GM18867 (cell line): ENCODE measurements around the gene RACK1.
"Not testable (repeated sequence)": the region's sequence is repeated elsewhere in the genome, so short reads cannot be mapped to it uniquely, and the experiment has no call there.

Source experiments
- ATAC-seq: cut with Tn5 transposase; IDR thresholded peaks from one replicate; pipeline ENCODE4 v1.9.1; 2021; ENCODE audit warnings: mild to moderate bottlenecking, moderate library complexity; ENCODE audit not compliant: unreplicated experiment

The RACK1 gene

DNA sequence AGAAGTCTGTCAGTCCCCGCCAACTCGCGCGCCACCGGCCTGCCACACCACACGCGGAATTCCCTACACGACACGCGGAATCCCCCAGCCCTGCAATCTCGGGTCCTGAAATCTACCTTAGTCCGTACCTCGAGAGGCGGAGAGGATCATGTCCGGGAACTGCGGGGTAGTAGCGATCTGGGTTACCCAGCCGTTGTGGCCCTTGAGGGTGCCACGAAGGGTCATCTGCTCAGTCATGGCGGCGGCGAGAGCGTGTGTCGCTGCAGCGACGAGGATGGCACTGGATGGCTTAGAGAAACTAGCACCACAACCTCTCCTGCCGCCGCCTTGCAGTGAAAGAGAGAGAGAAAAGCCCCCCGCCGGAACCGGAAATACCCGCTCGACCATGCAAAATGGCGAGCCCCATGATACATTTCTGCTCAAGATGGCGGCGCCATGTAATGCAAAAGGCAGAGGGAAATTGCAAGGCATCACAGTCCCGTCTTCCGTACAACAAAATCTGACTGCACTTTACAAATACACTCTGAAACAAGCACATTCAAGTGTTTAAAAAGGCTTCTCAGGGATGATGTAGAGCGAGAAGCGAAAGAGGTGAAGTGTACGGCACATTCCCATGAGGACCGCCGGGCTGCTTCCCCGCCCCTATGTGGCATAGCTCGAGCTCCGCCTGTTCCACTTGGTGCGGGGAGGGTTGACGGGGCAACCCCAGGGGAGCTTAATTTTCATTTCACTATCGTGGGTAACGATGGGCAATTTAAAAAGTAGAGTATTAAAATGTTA, at the start of gene RACK1:
RACK1 (minus strand) TSS at position 343 of the 780 bp plus-strand sequence; CDS start at position 237, 106 bp downstream.
- ATAC-seq: peak; percentile 51

DNA sequence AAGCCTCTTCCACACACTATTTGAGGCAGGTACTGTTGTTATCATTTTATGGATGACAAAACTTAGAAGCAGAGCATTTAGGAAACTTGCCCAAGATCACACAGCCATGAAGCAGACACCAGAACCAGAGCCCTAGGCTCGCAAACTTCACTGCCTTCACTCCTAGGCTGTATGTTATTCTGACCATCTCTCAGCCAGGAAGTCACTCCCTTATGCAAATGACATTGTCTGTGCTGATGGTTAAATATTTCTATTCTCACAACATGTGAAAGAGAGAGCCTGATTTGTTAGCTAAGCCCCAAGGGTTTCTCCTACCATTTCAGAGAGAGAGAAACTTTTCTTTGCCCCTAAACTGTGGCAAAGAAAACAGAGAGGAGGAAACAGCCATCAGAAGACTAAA, 43.6 kb upstream of the RACK1 start:
- peak; percentile 62 for ATAC-seq

DNA sequence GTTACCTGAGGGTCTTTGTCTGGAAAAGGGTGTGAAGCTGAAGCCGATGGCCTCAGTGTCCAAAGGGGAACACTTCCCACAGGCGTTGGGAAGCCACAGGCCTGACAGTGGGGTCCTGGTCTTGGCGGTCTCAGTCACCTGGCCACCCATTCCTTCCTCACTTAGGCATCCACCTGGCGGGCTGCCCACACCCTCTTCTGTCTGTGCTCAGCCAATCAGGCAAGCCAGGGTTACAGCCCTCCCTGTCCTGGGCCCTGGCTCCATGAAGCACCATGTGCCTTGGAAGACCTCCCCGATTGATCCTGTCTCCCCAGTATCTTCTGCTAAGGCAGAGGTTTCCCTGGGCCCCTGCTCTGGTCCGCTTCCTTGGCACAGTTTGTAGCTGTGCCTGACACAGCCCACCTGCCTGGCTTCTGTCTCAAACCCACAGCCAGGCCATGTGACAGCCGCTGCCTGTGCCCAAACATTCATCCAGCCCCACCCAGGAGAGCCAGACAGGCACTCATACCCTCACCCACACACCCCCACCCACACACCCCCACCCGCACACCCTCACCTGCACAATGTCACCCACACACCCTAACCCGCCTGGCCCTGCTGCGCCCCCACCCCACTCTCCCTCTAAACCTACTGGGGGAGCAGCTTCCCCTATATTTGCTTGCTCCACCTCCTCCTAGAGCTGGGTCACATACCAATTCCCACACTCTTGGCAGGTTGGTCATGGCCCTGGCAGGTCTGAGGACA, 42.4 kb upstream of the RACK1 start:
- not testable (repeated sequence) for ATAC-seq

DNA sequence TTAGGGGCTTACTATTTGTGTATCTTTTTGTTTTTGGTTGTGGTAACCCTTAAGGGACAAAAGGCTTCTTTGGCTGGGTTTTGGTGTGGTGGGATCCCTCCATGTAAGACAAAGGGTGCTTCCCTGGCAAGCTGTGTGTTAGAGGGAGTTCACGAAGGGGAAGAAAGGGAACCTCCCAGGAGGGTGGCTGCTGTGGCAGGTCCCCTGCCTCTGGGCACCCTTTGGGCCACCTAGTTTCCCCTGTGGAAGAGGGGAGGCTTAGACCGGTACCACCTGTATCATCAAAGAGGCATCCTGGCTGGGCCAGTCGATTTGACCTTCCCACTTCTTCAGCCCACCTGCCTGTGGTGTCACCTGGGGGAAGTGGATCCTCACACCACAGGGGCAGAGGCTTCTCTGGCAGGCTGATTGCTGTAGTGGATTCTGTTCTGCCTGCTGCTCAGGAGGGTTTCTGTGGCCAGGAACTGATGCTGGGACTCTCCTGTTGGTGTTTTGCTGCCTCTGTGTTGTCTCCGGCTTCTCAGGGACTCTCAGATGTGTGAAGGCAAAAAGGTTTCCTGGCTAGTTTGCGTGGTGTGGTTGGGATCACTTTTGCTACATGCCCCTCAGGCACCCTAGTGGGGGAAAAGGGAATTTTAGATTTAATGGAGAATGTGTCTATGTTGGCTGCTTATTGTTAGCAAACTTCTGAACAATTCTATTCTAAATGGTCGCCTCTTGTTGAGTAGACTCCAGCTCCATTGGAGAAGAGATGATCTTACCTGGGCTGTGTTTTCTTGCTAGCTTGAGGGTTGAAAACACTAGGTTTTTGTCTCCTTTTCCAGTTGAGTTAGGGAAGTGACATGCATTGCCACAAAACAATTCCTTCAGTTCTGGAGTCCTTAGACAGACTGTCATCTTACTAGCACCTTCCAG, 40.4 kb upstream of the RACK1 start:
- ATAC-seq: not testable (repeated sequence)

DNA sequence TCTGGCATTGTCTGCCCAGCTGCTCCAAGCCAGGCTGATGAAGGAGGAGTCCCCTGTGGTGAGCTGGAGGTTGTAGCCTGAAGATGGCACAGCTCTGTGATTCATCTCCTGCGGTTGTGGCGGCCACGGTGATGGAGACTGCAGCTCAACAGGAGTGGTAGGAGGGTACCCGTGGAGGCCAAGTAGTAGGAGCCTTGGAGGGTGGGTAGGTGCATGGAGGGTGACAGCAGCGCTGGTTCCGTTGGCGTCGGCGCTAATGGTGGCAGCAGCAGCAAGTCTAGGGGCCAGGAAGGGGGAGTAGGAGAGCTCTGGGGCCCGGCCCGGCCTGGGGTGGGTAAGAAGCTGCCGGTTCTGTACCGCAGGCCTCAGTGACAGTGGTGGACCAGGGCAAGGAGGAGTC, 39.6 kb upstream of the RACK1 start:
- ATAC-seq: no peak

DNA sequence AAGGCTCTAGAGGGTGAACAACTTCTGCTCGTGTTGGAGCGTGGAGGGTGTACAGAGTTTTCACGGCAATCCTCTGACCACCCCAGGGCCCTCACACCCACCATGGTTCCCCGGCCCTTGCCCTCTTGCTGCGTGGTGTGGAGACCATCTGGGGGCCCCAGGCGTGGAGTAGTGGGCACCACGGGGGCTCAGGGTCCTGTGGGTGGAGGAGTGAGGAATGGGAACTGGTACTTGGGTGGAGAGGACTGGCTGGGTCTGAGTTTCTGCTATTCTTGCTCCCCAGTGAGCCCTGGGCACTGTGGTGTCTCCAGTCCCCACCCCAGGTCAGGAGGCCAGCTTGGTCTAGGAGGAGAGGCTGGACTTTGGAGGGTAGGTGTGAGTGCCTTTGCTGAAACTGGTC, 39.2 kb upstream of the RACK1 start:
- no peak for ATAC-seq

DNA sequence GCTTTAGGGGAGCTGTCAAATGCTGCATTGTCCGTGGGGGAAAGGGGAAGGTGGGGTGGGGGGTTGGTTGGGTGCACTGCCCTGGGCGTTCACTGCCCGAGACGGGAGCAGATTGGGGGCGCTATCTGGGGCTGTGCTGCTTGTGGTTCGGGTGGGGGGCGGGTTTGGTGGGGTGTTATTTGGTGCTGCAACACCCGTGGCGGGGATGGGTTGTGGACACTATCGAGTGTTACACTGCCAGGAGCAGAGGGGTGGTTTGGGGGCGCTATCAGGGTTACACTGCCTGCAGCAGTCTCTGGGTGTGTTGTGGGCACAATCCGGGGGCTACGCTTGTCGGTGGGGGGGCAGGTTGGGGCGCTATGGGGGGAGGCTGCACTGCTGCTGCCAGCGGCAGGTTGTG, 38.7 kb upstream of the RACK1 start:
- not testable (repeated sequence) for ATAC-seq

DNA sequence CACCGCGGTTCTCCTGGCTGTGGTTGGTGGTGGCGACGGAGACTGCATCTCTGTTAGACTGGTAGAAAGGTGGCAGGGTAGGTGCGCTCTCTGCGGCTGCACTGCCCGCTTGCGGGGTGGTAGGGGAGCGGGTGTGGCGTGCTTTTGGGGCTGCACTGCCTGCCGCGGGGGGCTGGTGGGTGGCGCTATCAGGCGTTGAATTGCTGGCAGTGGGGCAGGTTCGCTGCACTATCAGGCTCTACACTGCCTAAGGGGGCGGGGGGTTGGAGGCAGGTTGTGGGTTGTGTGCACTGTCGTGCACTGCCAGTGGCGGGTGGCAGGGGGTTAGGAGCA, 38.2 kb upstream of the RACK1 start:
- ATAC-seq: no peak

DNA sequence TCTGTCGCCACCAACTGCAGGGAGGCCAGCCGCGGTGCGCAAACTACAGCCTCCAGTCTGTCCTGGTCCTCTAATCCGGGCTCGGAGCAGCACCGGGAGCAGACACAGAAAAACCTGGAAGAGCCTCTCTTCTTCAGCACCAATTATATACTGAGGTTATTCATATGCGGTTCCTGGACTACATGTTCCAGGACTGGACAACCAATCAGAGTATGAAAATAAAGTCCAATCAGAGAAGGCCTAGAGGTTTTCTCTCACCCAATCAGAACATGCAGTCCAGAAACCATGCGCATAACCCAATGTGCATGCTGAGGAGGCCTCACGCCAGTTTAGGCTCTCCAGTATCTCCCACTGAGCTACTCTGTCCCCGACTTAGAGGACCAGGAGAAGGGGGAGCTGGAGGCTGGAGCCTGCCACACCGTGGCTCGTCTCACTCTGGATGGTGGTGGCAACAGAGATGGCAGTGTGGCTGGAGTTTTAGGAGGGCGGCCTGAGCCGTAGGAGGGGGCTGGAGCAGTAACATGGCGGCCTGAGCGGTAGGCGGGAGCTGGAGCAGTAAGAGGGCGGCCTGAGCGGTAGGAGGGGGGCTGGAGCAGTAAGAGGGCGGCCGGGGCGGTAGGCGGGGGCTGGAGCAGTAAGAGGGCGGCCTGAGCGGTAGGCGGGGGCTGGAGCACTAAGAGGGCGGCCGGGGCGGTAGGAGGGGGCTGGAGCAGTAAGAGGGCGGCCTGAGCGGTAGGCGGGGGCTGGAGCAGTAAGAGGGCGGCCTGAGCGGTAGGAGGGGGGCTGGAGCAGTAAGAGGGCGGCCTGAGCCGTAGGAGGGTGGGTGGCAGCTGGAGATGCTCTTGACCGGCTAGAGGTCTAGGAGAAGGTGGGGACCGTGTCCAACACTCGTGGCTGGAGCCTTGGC, 37.6 kb upstream of the RACK1 start:
- no peak for ATAC-seq

DNA sequence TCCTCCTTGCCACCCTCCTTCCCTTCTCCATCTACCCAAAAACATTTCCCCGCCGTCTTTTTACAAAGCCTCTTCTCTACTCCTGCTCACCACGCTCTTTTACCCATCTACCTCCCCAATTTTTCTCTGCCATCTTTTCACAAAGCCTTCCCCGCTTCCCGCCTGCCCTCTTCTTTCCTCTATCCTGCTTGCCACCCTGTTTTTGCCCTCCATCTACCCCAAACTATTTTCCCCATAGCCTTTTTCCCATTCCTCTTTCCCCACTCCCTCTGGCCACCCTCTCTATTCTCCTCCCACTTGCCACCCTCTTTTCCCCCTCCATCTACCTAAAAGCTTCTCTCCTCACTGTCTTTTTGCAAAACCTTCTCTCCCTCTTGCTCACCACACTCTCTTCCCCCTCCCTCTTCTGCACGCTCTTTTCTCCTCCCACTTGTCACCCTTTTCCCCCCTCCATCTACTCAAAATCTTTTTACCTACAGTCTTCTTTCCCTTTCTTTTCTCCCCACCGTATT, 36.6 kb upstream of the RACK1 start:
- no peak for ATAC-seq

DNA sequence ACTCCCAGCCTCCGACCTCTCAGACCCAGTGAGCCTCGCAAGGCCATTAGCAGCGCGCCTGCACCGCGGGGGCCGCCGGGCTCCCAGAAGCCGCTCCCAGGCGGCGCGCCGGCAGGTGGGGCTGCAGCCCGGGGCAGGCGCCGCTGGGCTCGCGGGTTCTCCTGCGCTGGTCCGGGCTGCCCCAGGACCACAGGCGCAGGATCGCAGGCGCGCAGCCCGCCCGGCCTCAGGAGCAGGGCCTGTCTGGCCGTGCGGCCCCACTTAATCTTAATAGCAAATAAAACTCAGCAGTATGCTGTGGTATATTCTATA, 29.7 kb upstream of the RACK1 start:
- not testable (repeated sequence) for ATAC-seq

DNA sequence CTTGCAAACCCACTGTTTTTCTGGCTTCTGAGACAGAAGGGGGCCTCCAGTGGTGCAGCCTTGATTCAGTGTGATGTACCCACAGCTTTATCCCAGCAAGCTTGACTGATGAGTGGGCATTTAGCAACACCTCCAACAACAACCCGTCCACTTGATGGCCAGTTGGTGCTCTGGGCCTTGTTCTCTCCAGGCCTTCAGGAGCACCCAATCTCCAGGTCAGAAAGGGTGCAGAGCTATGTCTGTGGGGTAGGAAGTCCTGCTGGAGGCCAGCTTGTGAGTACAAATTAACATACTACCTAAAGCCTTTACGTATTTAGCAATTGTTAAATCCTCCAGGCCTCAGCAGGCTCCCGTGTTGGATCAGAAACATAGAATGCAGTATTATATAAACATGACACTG, 27.4 kb upstream of the RACK1 start:
- no peak for ATAC-seq

DNA sequence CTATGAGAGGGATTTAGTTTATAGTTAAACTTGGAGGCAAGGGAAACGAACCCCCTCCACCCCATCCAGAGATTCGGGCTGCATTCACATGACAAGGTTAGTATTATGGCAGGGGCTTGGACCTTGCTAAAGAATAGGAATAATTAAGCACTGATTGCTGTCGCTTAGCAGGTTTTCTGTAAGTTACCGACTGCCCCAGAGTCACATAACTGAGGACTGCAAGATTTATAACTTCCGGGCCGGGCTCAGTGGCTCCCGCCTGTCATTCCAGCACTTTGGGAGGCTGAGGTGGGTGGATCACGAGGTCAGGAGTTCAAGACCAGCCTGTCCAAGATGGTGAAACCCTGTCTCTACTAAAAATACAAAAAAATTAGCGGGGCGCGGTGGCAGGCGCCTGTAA, 24.2 kb upstream of the RACK1 start:
- not testable (repeated sequence) for ATAC-seq

DNA sequence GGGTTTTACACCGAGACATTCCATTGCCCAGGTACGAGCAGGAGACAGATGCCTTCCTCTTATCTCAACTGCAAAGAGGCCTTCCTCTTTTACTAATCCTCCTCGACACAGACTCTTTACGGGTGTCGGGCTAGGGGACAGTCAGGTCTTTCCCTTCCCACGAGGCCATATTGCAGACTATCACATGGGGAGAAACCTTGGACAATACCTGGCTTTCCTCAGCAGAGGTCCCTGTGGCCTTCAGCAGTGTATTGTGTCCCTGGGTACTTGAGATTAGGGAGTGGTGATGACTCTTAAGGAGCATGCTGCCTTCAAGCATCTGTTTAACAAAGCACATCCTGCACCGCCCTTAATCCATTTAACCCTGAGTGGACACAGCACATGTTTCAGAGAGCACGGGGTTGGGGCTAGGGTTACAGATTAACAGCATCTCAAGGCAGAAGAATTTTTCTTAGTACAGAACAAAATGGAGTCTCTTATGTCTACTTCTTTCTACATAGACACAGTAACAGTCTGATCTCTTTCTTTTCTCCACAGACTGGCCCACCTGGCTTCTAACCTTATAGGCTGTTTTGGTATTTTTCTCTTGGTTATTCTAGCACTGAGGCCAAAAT, 23.7 kb upstream of the RACK1 start:
- ATAC-seq: not testable (repeated sequence)

DNA sequence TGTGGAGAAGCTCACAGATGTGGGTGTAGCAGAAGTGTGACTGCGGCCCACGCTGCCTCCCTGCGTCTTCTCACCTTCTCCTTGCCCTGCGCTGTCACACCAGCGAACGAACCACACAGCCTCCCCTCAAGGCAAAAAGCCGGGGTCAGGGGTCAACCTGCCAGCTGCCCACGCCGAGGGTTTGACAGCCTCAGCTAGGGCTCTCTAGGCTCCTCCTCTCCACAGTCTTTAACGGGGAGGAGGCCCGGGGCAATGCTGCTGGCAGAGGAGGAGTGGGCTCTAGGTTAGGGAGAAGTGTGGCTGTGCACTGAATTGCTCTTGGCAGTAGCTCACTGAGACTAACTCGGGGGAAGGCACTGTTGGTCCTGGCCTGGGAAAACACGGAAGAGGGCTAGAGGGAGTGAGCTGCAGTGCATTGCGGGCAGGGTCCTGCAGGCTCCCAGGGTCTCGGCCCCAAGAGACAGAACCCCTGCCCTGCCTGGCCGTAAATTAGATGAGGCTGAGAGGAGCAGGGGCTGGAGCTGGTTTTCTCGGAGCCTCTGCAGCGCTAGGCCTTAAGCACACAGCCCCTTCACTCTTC, 21.5 kb upstream of the RACK1 start:
- no peak for ATAC-seq

DNA sequence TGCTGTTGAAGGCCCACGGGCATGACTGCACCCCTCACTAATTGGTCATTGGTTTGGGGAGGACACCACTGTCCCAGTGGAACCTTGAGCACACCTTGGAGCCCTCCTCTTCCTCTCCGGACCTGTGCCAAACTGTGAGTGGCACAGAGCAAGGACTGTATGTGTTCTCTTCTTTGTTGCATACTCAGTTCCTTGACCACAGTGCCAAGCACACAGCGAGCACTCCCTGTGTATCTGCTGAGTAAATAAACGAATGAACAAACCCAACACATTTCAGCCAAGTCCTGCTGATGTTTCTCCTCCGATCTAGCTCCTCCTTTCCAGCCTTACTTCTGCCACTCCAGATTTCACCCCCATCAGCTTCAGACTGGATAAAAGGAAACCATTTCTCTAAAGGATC, 19.9 kb upstream of the RACK1 start:
- no peak for ATAC-seq

DNA sequence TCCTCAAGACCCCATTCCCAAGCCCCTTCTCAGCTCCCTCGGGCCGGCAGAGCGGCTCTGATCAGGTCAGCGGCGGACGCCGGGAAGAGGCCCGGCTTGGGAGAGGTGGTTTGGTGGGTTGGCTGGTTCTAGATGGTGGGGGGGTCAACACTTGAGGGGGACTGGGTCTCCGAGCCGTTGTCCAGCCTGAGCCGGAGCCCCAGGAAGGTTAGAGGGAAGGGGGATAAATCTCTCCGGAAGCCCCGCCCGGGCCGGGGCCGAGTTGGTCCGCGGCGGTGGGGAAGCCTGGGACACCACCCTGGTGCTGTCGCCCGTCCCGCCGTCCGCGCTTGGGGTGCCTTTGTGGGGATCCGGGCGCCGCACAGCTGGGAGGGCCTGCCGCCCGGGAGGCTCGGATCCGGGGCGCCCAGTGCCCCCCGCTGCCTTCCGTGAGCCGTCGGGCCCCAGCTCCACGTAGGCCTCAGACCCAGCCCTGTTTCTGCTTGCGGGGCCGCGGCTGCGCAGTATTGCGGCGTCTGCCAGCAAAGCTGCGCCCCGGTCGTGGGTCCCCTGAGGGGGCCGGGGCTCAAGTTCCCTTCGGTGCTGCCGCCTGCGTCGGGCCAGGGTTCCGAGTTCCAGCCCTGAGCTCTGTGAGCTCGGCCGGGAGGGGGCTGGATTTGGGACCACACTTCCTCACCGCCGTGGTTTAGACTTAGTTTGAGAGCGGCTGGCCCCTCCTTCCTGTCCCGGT, 17.8 kb upstream of the RACK1 start:
- peak; percentile 55 for ATAC-seq

DNA sequence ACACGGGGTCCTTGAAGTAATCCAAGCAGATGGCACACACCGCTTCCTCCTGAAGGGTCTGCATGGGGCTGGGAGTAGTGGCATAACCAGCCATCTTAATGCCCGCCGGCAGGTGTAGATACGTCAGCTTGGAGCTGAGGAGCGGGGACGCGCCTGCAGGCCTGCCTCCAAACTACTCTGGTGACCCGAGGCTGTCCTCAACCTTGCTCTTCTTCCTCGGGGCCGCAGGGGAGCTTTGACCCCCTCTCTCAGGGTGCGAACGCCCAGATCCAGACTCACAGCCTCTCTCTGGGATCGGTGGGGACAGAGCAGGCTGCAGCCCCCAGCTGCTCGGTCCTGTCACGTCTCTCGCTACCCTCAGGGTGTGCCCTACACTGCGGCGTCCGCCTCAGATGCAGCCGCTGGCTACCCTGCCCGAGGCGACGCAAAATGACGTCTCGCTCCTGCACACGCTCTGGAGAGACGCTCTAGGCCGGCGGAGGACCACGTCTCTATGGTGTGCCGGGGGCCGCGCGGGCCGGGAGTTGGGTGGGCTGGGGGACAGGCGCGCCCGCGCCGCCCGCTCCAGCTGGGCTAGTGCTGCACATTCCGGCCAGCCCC, 17.1 kb upstream of the RACK1 start, which contains the start of gene TRIM52:
TRIM52 (minus strand) TSS at position 424 of the 600 bp plus-strand sequence; CDS start at position 94, 330 bp downstream.
- ATAC-seq: peak; percentile 81
